ENCODE measurements around the gene MGLL.

DNA sequence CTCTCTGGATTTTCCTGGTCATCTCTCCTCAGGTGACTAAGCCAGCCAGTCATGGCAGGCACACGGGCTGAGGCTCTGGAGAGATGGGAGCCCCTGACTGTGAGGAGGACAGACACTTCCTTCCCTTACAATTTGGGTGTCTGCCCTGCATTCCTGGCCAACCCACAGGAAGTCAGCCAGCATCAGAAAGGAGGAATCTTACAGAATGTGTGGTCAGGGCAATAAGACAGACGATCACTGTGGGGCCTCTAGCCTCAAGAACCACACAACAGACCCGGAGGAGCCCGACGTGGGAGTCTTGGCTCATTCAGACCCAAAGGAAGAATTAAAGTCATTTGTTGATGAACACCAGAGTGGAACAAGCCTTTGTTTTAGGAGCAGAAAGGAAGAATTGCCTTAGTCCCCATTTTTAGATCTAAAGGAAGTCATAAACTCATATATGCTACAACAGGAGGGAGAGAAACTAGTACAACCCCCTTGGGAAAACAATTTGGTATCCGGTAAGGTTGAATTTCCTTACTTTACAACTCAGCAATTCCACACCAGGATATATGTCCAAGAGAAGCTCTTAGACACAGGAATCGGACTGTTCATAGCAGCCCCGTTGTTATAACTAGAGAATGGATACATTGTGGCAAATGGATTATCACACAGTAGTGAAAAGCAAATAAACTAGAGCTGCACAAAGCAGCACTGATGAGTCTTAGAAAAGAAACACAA, 87.4 kb downstream of the MGLL start:
- TF ChIP-seq EP300 (IDR thresholded peaks at IDR 0.05; ENCODE audit: low read length) (no peak), ELF1 (tag; IDR thresholded peaks at IDR 0.05) (no peak), TAF1 (IDR thresholded peaks at IDR 0.05; ENCODE audit: control insufficient read depth, extremely low read depth, insufficient read depth, low read length, severe bottlenecking) (no peak), SETDB1 (IDR thresholded peaks at IDR 0.05; ENCODE audit: low read length) (no peak), POU5F1 (IDR thresholded peaks at IDR 0.05; ENCODE audit: borderline replicate concordance, low read depth, low read length, partially characterized antibody) (no peak), HNRNPL (IDR thresholded peaks at IDR 0.05; ENCODE audit: low read depth, low read length) (no peak), ETV5 (CRISPR knock-in tag; IDR thresholded peaks at IDR 0.05; ENCODE audit: low read depth) (no peak), ZKSCAN3 (CRISPR knock-in tag; IDR thresholded peaks at IDR 0.05) (no peak)
- TF ChIP-seq, protein P1, sequence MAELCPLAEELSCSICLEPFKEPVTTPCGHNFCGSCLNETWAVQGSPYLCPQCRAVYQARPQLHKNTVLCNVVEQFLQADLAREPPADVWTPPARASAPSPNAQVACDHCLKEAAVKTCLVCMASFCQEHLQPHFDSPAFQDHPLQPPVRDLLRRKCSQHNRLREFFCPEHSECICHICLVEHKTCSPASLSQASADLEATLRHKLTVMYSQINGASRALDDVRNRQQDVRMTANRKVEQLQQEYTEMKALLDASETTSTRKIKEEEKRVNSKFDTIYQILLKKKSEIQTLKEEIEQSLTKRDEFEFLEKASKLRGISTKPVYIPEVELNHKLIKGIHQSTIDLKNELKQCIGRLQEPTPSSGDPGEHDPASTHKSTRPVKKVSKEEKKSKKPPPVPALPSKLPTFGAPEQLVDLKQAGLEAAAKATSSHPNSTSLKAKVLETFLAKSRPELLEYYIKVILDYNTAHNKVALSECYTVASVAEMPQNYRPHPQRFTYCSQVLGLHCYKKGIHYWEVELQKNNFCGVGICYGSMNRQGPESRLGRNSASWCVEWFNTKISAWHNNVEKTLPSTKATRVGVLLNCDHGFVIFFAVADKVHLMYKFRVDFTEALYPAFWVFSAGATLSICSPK (IDR thresholded peaks at IDR 0.05; ENCODE audit: borderline replicate concordance), result no peak
- TF ChIP-seq, protein P2, sequence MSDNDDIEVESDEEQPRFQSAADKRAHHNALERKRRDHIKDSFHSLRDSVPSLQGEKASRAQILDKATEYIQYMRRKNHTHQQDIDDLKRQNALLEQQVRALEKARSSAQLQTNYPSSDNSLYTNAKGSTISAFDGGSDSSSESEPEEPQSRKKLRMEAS (CRISPR knock-in tag; IDR thresholded peaks at IDR 0.05), result no peak
